ENCODE results near the gene TSNAXIP1. TPM values are rescaled to one million over a fixed set of nuclear protein-coding genes. Genes with fewer than 3 reads are reported as not detected.
A peak's percentile ranks its signal among the peaks of the same experiment; 100 is the strongest.
"Not testable (repeated sequence)": the region's sequence is repeated elsewhere in the genome, so short reads cannot be mapped to it uniquely, and the experiment has no call there.

Gene TSNAXIP1
- total RNA-seq, 4 donors from 2014 or later = 0.89 to 2.4 (median 1.6) TPM

GRCh38 chr16:67861877-67862276, 55.2 kb downstream of the TSNAXIP1 start:
- H3K27ac ChIP-seq = peak overlapping the region in 3 of 4 donors; percentile 83 to 90 (median 86)
- H3K4me1 ChIP-seq = peaks cover 2 to 77% (median 44%) of the 10 kb centered on the region in 3 donors
- WGBS, 2 donors (ENCODE audit: low coverage in 1 of 2) = 73 to 100% methylated on average over 1 to 6 of the region's 6 CpGs

GRCh38 chr16:67862623-67863583, 56.2 kb downstream of the TSNAXIP1 start:
- peak; percentile 90 for ATAC-seq
- Histone ChIP-seq H3K27ac (peak overlapping the region; percentile 65 to 90 (median 84)), H3K4me3 (no peak overlapping the region), H3K4me1 (peaks cover 2 to 67% (median 34%) of the 10 kb centered on the region in 3 donors), H3K27me3 (no peaks in the 10 kb centered on the region), H3K9me3 (no peaks in the 10 kb centered on the region), H3K36me3 (peaks cover 0 to 38% of the 10 kb centered on the region in 2 donors)
- WGBS, 2 donors (ENCODE audit: low coverage in 1 of 2) = 20 to 71% methylated on average over 3 to 8 of the region's 11 CpGs
- peak; percentile 70 for TF ChIP-seq POLR2AphosphoS5 (IDR thresholded peaks at IDR 0.05)
- no peak for TF ChIP-seq CTCF (IDR thresholded peaks at IDR 0.05)
- no peak for TF ChIP-seq EP300 (IDR thresholded peaks at IDR 0.05)
- no peak for TF ChIP-seq POLR2A (IDR thresholded peaks at IDR 0.05)

More at GRCh38 chr16:67861877-67862276, 55.2 kb downstream of the TSNAXIP1 start:
- H3K36me3 ChIP-seq = peaks cover 0 to 28% of the 10 kb centered on the region in 2 donors
- ATAC-seq = no peak
- no peaks in the 10 kb centered on the region for H3K9me3 ChIP-seq
- no peak overlapping the region for H3K4me3 ChIP-seq
- no peaks in the 10 kb centered on the region for H3K27me3 ChIP-seq
- TF ChIP-seq POLR2AphosphoS5 (IDR thresholded peaks at IDR 0.05) (no peak), CTCF (IDR thresholded peaks at IDR 0.05) (no peak), EP300 (IDR thresholded peaks at IDR 0.05) (no peak), POLR2A (IDR thresholded peaks at IDR 0.05) (no peak)

GRCh38 chr16:67864044-67864443, 57.4 kb downstream of the TSNAXIP1 start:
- H3K4me3 ChIP-seq, H3K9me3 ChIP-seq, ATAC-seq, H3K27me3 ChIP-seq: not testable (repeated sequence)
- peak overlapping the region in 3 of 4 donors; percentile 83 to 90 (median 86) for H3K27ac ChIP-seq
- H3K4me1 ChIP-seq = peaks cover 2 to 55% (median 27%) of the 10 kb centered on the region in 3 donors
- H3K36me3 ChIP-seq = peaks cover 0 to 50% of the 10 kb centered on the region in 2 donors
- WGBS, 2 donors (ENCODE audit: low coverage in 1 of 2) = 85% methylated on average over 4 of the region's 6 CpGs; no CpG with 5 or more reads in 1 of the 2 donors

- peaks cover 0 to 55% of the 10 kb centered on the region in 2 donors for H3K36me3 ChIP-seq
- ATAC-seq = no peak
- H3K4me1 ChIP-seq = peaks cover 2 to 55% (median 27%) of the 10 kb centered on the region in 3 donors
- WGBS, 2 donors (ENCODE audit: low coverage in 1 of 2) = 60% methylated on average over 1 of the region's 2 CpGs; no CpG with 5 or more reads in 1 of the 2 donors
- H3K27ac ChIP-seq = peak overlapping the region in 2 of 4 donors; percentile 6 to 86
- H3K4me3 ChIP-seq = no peak overlapping the region
- no peaks in the 10 kb centered on the region for H3K27me3 ChIP-seq
- no peaks in the 10 kb centered on the region for H3K9me3 ChIP-seq
- TF ChIP-seq POLR2A (IDR thresholded peaks at IDR 0.05) = no peak
- TF ChIP-seq POLR2AphosphoS5 (IDR thresholded peaks at IDR 0.05) = no peak
- no peak for TF ChIP-seq EP300 (IDR thresholded peaks at IDR 0.05)
- no peak for TF ChIP-seq CTCF (IDR thresholded peaks at IDR 0.05)
Measured at GRCh38 chr16:67864594-67864993, 57.9 kb downstream of the TSNAXIP1 start.

- Histone ChIP-seq H3K36me3 (peaks cover 0 to 62% of the 10 kb centered on the region in 2 donors), H3K9me3 (no peaks in the 10 kb centered on the region), H3K27me3 (no peaks in the 10 kb centered on the region), H3K4me1 (peaks cover 2 to 52% (median 27%) of the 10 kb centered on the region in 3 donors), H3K4me3 (no peak overlapping the region), H3K27ac (peak overlapping the region in 1 of 4 donors; percentile 6)
- TF ChIP-seq POLR2A (IDR thresholded peaks at IDR 0.05) = no peak
- peak in 3 of 4 experiments; percentile 18 to 37 (median 24) for TF ChIP-seq CTCF (IDR thresholded peaks at IDR 0.05)
- no peak for ATAC-seq
- WGBS, 2 donors (ENCODE audit: low coverage in 1 of 2) = 100% methylated on average over 2 of the region's 2 CpGs; no CpG with 5 or more reads in 1 of the 2 donors
Measured at GRCh38 chr16:67865318-67865717, 58.6 kb downstream of the TSNAXIP1 start.
